Measurements from ENCODE around the gene MBNL1. TPM values are rescaled to one million over a fixed set of nuclear protein-coding genes. Genes with fewer than 3 reads are reported as not detected.

The MBNL1 gene
- total and polyA plus RNA-seq, 2 of the 13 experiments (the other 11 are each of a cell fraction or from before 2014, with no cell fraction given) = 27.1 to 55.4 TPM

GRCh38 chr3:152497457-152497856, 228.7 kb downstream of the MBNL1 start:
- no peak overlapping the region for H3K4me2 ChIP-seq (ENCODE audit: low read depth, low read length)
- intact Hi-C loops (cut with micrococcal nuclease; ENCODE audit: unreplicated experiment) = no loop called here
- no peak overlapping the region for H3K9ac ChIP-seq (ENCODE audit: insufficient read depth, low read depth, low read length)
- BruUV-seq (replicated peaks) = no TSS peak
- TF ChIP-seq MEIS2 (CRISPR knock-in tag; IDR thresholded peaks at IDR 0.05) (no peak), ERF (CRISPR knock-in tag; IDR thresholded peaks at IDR 0.05) (no peak), ZC3H13 (CRISPR knock-in tag; IDR thresholded peaks at IDR 0.05) (no peak), KDM5A (IDR thresholded peaks at IDR 0.05; ENCODE audit: borderline replicate concordance, low read length) (no peak), ZNF768 (CRISPR knock-in tag; IDR thresholded peaks at IDR 0.05) (no peak), ZZZ3 (CRISPR knock-in tag; IDR thresholded peaks at IDR 0.05; ENCODE audit: borderline replicate concordance) (no peak), SP5 (CRISPR knock-in tag; IDR thresholded peaks at IDR 0.05; ENCODE audit: borderline replicate concordance, low read depth) (no peak), SMAD1 (CRISPR knock-in tag; IDR thresholded peaks at IDR 0.05; ENCODE audit: borderline replicate concordance, low read depth) (no peak), DMTF1 (CRISPR knock-in tag; IDR thresholded peaks at IDR 0.05) (no peak), ZNF639 (CRISPR knock-in tag; conservative IDR thresholded peaks at IDR 0.05) (no peak), SP140L (CRISPR knock-in tag; IDR thresholded peaks at IDR 0.05; ENCODE audit: borderline replicate concordance) (no peak), ZNF431 (CRISPR knock-in tag; IDR thresholded peaks at IDR 0.05; ENCODE audit: borderline replicate concordance, low read depth) (no peak)
- TF ChIP-seq, protein P1, sequence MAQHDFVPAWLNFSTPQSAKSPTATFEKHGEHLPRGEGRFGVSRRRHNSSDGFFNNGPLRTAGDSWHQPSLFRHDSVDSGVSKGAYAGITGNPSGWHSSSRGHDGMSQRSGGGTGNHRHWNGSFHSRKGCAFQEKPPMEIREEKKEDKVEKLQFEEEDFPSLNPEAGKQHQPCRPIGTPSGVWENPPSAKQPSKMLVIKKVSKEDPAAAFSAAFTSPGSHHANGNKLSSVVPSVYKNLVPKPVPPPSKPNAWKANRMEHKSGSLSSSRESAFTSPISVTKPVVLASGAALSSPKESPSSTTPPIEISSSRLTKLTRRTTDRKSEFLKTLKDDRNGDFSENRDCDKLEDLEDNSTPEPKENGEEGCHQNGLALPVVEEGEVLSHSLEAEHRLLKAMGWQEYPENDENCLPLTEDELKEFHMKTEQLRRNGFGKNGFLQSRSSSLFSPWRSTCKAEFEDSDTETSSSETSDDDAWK (CRISPR knock-in tag; IDR thresholded peaks at IDR 0.05) = no peak
- no peaks in the 10 kb centered on the region for H3K4me1 ChIP-seq (ENCODE audit: insufficient read depth, low read length)
- H3K4me3 ChIP-seq (replicated peaks in 1 of 3; ENCODE audit: insufficient read depth in 1 of 3, low read depth in 2 of 3, low read length in 3 of 3) = no peak overlapping the region
- no peaks in the 10 kb centered on the region for H3K9me3 ChIP-seq (ENCODE audit: low read length)
- WGBS (ENCODE audit: low lambda C conversion rate) = under 1% methylated on average over 3 of the region's 3 CpGs
- no peak overlapping the region for H2AFZ ChIP-seq (ENCODE audit: low read length)
- ChIA-PET POLR2A (no interaction called here), CTCF (ENCODE audit: low intra/inter-chr PET ratio, low total read pairs) (no interaction called here)
- FAIRE-seq = no peak
- H3K36me3 ChIP-seq (replicated peaks in 1 of 2; ENCODE audit: control insufficient read depth in 1 of 2, insufficient read depth in 2 of 2, low read length in 2 of 2) = no peaks in the 10 kb centered on the region
- in situ Hi-C loops (cut with HindIII; ENCODE audit: extremely low pct_ligation_motif_present, low pct_unique_long_range_greater_than_20kb) = no loop called here
- no peaks in the 10 kb centered on the region for H4K20me1 ChIP-seq (ENCODE audit: insufficient read depth, low read length)
- no peak overlapping the region for H3K27ac ChIP-seq (ENCODE audit: extremely low read length, insufficient read depth, low read length)
- no peak for DNase-seq (ENCODE audit: low spot score)
- H3K79me2 ChIP-seq (ENCODE audit: insufficient read depth, low read length) = no peaks in the 10 kb centered on the region
- no peak for ATAC-seq
- H3K27me3 ChIP-seq (ENCODE audit: control insufficient read depth in 1 of 2, insufficient read depth in 2 of 2, low read length in 2 of 2) = no peaks in the 10 kb centered on the region
